Measurements from ENCODE around the gene ATG2A. TPM values are rescaled to one million over a fixed set of nuclear protein-coding genes. Genes with fewer than 3 reads are reported as not detected.

Gene ATG2A
- polyA plus RNA-seq, 3 donors: 2.6 to 24.9 (median 4.0) TPM

GRCh38 chr11:64928957-64929356, 11.9 kb upstream of the ATG2A start:
- no peaks in the 10 kb centered on the region for H3K79me2 ChIP-seq (ENCODE audit: insufficient read depth, low read length)
- intact Hi-C loops (cut with micrococcal nuclease): no loop called here
- H4K20me1 ChIP-seq (ENCODE audit: insufficient read depth, low read length): no peaks in the 10 kb centered on the region
- H3K4me3 ChIP-seq (replicated peaks in 1 of 3; ENCODE audit: low read depth in 2 of 3, low read length in 3 of 3): no peak overlapping the region
- peaks cover 10 to 22% of the 10 kb centered on the region in 2 donors for H3K4me1 ChIP-seq (ENCODE audit: control insufficient read depth in 1 of 2, insufficient read depth in 2 of 2, low read length in 2 of 2)
- Mint-ChIP-seq H3K4me3 (no peak overlapping the region), H3K9me3 (no peaks in the 10 kb centered on the region), H3K36me3 (peaks cover 66 to 70% of the 10 kb centered on the region in 2 donors), H3K27me3 (ENCODE audit: low read depth in 3 of 3) (peaks cover 1 to 5% (median 3%) of the 10 kb centered on the region in 3 donors), H3K27ac (no peak overlapping the region), H3K4me1 (peaks cover 13% of the 10 kb centered on the region)
- no peak for TF ChIP-seq CTCF (IDR thresholded peaks at IDR 0.05)
- H2AFZ ChIP-seq (ENCODE audit: insufficient read depth, low read depth, low read length, poor library complexity, severe bottlenecking): no peak overlapping the region
- H3K9me3 ChIP-seq (replicated peaks in 1 of 2; ENCODE audit: control insufficient read depth in 1 of 2, insufficient read depth in 1 of 2, low read length in 2 of 2): no peaks in the 10 kb centered on the region
- no peak overlapping the region for H3K27ac ChIP-seq (ENCODE audit: low read depth in 1 of 2, low read length in 2 of 2)
- peaks cover 38 to 71% of the 10 kb centered on the region in 2 donors for H3K36me3 ChIP-seq (replicated peaks in 1 of 2; ENCODE audit: control insufficient read depth in 1 of 2, insufficient read depth in 2 of 2, low read length in 2 of 2)
- no peak overlapping the region for H3K4me2 ChIP-seq (replicated peaks; ENCODE audit: extremely low read depth, low read length, poor library complexity, severe bottlenecking)
- no peak for DNase-seq
- WGBS (ENCODE audit: insufficient coverage): 100% methylated on average over 1 of the region's 2 CpGs
- no peaks in the 10 kb centered on the region for H3K27me3 ChIP-seq (ENCODE audit: control insufficient read depth in 2 of 2, insufficient read depth in 2 of 2, low read length in 2 of 2)
- H3K9ac ChIP-seq (ENCODE audit: insufficient read depth, low read length, poor library complexity, severe bottlenecking): no peak overlapping the region

GRCh38 chr11:64926689-64927088, 9.7 kb upstream of the ATG2A start:
- no peak for DNase-seq
- Mint-ChIP-seq H3K4me1 (peaks cover 16% of the 10 kb centered on the region), H3K36me3 (peaks cover 49 to 51% of the 10 kb centered on the region in 2 donors), H3K27me3 (ENCODE audit: low read depth in 3 of 3) (peaks cover 1 to 5% (median 3%) of the 10 kb centered on the region in 3 donors), H3K27ac (no peak overlapping the region), H3K9me3 (no peaks in the 10 kb centered on the region), H3K4me3 (no peak overlapping the region)
- Histone ChIP-seq H3K36me3 (replicated peaks in 1 of 2; ENCODE audit: control insufficient read depth in 1 of 2, insufficient read depth in 2 of 2, low read length in 2 of 2) (peaks cover 21 to 48% of the 10 kb centered on the region in 2 donors), H4K20me1 (ENCODE audit: insufficient read depth, low read length) (no peaks in the 10 kb centered on the region), H3K9me3 (replicated peaks in 1 of 2; ENCODE audit: control insufficient read depth in 1 of 2, insufficient read depth in 1 of 2, low read length in 2 of 2) (no peaks in the 10 kb centered on the region), H3K4me1 (ENCODE audit: control insufficient read depth in 1 of 2, insufficient read depth in 2 of 2, low read length in 2 of 2) (peaks cover 14 to 27% of the 10 kb centered on the region in 2 donors), H3K4me3 (replicated peaks in 1 of 3; ENCODE audit: low read depth in 2 of 3, low read length in 3 of 3) (no peak overlapping the region), H3K27me3 (ENCODE audit: control insufficient read depth in 2 of 2, insufficient read depth in 2 of 2, low read length in 2 of 2) (no peaks in the 10 kb centered on the region), H3K4me2 (replicated peaks; ENCODE audit: extremely low read depth, low read length, poor library complexity, severe bottlenecking) (no peak overlapping the region), H2AFZ (ENCODE audit: insufficient read depth, low read depth, low read length, poor library complexity, severe bottlenecking) (no peak overlapping the region), H3K79me2 (ENCODE audit: insufficient read depth, low read length) (no peaks in the 10 kb centered on the region), H3K27ac (ENCODE audit: low read depth in 1 of 2, low read length in 2 of 2) (no peak overlapping the region), H3K9ac (ENCODE audit: insufficient read depth, low read length, poor library complexity, severe bottlenecking) (no peak overlapping the region)
- intact Hi-C loops (cut with micrococcal nuclease): no loop called here
- WGBS (ENCODE audit: insufficient coverage): 62% methylated on average over 20 of the region's 22 CpGs
- no peak for TF ChIP-seq CTCF (IDR thresholded peaks at IDR 0.05)
